Subcutaneous adipose tissue (tissue), 4 donors: Measurements from ENCODE around the gene EPSTI1. TPM values are rescaled to one million over a fixed set of nuclear protein-coding genes. Genes with fewer than 3 reads are reported as not detected.

ENCODE experiments used
- total RNA-seq, 4 donors: library from RNA; depleted of rRNA; stranded (reverse); fragments of >200 nt; gene quantifications; one replicate each; pipeline ENCODE4 v1.1.0, GENCODE V29; 2016
- TF ChIP-seq, protein P1 (sequence below): fragments of 450-650 bp; IDR thresholded peaks from one replicate; pipeline ENCODE4 v1.5.1; 2016; ENCODE audit warnings: low read depth, mild to moderate bottlenecking, control low read depth, antibody characterized with exemption, moderate library complexity

The EPSTI1 gene
- total RNA-seq, 4 donors from 2014 or later: 4.4 to 18.5 (median 12.0) TPM

DNA sequence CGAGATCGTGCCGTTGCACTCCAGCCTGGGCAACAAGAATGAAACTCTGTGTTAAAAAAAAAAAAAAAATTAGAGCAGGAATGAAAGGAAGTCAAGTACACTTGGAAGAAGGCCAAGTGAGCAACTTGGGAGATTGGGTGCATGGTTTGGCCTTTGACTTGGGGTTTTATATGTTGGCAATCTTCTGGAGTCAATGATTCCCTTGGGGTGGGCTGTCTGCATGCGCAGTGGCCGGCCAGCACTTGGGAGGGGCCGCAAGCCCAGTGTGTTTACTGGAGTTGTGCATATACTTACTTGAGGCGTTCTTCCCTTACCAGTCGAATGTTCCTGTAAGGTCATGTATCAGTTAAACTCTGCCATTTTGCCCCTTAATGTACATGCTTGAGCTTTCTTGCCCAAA, 106.7 kb downstream of the EPSTI1 start:
- TF ChIP-seq, protein P1, sequence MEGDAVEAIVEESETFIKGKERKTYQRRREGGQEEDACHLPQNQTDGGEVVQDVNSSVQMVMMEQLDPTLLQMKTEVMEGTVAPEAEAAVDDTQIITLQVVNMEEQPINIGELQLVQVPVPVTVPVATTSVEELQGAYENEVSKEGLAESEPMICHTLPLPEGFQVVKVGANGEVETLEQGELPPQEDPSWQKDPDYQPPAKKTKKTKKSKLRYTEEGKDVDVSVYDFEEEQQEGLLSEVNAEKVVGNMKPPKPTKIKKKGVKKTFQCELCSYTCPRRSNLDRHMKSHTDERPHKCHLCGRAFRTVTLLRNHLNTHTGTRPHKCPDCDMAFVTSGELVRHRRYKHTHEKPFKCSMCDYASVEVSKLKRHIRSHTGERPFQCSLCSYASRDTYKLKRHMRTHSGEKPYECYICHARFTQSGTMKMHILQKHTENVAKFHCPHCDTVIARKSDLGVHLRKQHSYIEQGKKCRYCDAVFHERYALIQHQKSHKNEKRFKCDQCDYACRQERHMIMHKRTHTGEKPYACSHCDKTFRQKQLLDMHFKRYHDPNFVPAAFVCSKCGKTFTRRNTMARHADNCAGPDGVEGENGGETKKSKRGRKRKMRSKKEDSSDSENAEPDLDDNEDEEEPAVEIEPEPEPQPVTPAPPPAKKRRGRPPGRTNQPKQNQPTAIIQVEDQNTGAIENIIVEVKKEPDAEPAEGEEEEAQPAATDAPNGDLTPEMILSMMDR: no peak

DNA sequence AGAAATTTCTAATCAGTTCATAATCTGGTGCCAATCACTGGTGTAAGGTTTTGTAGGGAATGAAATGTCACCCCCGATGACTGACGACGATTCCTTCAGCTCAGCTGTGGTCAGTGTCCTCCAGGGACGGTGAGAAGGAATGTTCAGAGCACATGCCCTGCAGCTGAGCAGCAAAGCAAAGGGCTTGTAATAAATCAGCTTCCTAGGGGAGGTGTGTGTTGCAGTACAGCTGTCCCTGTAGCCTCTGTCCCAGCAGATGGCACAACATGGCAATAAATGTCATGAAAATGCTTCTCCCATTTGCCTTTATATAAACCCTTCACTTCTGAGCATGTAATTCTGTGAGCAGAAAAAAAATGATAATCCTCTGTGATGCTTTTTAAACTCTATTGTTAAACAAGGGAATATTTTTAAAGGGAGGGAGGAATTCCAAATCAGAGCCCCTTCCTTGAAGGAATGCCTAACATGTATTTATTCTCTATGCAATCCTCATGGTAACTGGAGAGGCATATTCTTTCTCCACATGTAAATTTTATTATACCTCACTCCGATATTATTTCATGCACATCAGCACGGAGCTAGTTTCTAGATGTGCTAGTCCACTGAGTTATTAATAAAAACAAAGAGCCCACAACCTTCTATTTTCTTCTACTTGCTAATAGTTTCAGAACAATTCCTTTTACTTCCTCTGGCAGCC, 108.1 kb downstream of the EPSTI1 start:
- TF ChIP-seq, protein P1: no peak

DNA sequence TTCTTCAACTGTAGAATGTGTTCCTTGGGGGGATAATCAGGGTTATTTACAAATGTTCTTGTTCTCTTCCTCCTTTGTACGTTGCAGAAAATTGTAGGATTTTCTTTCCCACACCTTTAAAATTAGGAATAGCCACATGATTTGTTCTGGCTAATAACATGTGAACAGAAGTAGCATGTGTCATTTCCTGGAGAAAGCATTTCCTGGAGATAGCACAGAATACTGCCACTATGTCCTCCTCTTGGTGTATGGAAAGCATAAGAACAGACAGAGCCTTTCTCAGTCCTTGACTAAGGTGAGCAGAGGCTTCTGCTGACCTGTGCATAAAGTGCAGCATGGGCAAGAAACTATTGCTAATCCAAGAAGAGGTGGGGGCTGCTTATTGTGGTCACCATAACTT, 108.9 kb downstream of the EPSTI1 start:
- TF ChIP-seq, protein P1: no peak

DNA sequence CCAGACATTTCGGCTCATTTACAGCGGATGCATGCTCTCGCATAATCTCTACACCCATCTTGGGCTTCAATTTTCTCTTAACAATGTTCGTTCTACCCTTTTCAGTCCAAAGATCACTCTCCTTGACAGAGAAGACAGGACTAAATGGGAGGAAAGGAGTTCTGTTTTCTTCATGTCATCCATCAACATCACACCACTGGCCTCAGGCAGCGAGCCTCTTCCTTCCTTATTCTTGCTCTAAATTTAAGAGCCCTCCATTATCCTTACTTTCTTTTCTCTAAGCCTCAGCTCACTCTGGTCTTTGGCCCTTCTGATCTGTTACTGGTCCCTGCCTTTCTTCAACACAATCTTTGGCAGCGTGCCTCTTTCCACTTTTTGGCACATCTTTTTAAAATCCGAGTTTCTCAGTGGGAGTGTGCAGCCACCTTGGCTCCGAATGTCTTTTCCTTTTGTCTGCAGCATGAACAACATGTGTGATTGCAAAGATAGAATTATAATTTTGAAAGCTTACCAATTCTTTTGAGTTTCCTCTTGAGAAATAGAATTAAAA, 111.9 kb downstream of the EPSTI1 start:
- TF ChIP-seq, protein P1: no peak

DNA sequence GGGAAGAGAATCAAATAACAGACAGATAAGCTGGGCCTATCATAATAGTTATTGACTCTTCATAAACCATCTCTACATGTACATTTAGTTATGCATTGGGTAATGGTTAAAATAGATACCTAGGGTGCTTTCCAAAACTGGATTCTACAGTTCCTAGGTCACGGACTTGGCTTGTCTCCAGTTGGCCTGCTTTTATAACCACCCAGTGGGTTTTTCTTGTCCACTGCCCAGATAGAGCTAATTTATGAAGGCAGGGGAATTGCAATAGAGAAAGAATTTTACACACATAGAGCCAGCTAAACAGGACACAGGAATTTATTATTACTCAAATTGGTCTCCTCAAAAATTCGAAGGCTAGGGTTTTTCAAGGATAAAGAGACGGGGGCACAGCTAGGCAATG, 113.3 kb downstream of the EPSTI1 start:
- TF ChIP-seq, protein P1: no peak

DNA sequence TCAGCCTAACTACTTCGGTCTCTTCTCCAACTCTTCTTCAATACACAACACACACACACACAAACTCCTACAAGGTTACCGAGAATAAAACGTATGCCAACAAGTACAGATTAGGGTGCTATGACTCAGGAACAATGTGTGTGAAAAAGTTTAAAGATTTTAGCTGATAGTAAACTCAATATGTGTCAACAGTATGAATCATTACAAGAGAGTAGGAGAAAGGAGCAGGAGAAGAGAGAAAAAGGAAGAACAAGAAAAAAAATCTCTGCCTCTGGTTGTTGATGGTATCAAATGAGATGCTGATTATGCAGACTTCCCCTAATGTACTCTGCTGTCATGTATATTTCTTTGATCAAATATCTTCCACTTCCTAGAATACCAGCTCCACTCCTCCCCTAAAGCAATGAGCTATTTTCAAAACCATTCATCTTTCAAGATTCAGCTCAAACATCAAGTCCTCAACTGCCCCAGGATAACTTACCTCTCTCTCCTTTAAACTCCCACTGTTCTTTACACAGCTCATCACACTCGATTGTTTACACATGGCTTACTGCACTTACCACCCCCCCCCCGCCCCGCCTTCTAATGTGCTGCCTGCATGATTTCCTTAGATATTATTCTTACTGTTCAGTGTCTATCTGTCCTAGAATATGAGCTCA, 115.0 kb downstream of the EPSTI1 start:
- TF ChIP-seq, protein P1: no peak

DNA sequence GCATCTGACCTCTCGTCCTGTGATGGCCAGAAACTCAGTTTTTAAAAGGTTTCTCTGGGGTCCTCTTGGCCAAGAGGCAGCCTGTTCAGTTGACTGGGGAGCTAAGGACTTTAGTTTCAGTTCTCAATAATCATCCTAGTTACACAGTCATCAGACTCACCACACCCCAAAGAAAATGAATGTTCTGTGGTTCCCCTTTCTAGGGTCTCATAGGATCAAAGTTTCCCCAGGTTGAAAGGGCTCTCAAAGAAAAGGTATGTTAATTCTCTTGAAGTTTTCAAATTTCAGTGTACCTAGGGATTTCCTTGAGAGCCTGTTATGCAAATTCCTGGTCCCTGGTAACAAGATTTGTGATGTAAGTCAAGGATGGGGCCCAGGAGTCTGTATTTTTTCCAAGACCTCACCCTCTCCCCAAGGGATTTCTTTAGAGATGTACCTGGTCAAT, 115.7 kb downstream of the EPSTI1 start:
- TF ChIP-seq, protein P1: no peak
